Kidney (tissue), 14 donors: ENCODE results near the gene ZNF524. TPM values are rescaled to one million over a fixed set of nuclear protein-coding genes. Genes with fewer than 3 reads are reported as not detected.

ENCODE experiments used
- DNase-seq, 5 donors: peaks; one replicate each; pipeline ENCODE4 v3.0.0-alpha.2; 2013 to 2020
- FAIRE-seq: peaks from 2 replicates; lab custom pipeline; 2012; peaks lifted over from hg19 to GRCh38; lab: Jason Lieb, UNC
- H3K27ac ChIP-seq, 2 donors: one replicate each; pipeline ENCODE4 v1.7.0; 2013; ENCODE audit warnings: low read depth in 2 of 2, low read length in 2 of 2, inconsistent platforms in 1 of 2
- H3K27me3 ChIP-seq: one replicate; pipeline ENCODE4 v1.7.1; 2013; ENCODE audit warnings: low read length, inconsistent platforms; ENCODE audit not compliant: control insufficient read depth, insufficient read depth
- H3K36me3 ChIP-seq, 3 donors: one replicate each; pipeline versions ENCODE4 v1.7.0 to v1.7.1; 2013; ENCODE audit warnings: low read length in 3 of 3, control low read depth in 1 of 3, inconsistent platforms in 1 of 3; ENCODE audit not compliant: insufficient read depth in 3 of 3, control insufficient read depth in 2 of 3
- H3K4me1 ChIP-seq, 3 donors: one replicate each; pipeline versions ENCODE4 v1.7.0 to v1.7.1; 2013; ENCODE audit warnings: low read length in 3 of 3, inconsistent platforms in 1 of 3, low read depth in 1 of 3; ENCODE audit not compliant: control insufficient read depth in 2 of 3, insufficient read depth in 2 of 3
- H3K4me3 ChIP-seq, 3 donors: one replicate each; pipeline versions ENCODE4 v1.7.0 to v1.8.1; 2013; ENCODE audit warnings: low read length in 3 of 3, control low read depth in 1 of 3, inconsistent platforms in 1 of 3
- H3K9ac ChIP-seq, 3 donors: one replicate each; pipeline versions ENCODE4 v1.7.0 to v1.7.1; 2013; ENCODE audit warnings: low read length in 3 of 3, control low read depth in 1 of 3, inconsistent platforms in 1 of 3
- H3K9me3 ChIP-seq, 3 donors: one replicate each; pipeline versions ENCODE4 v1.7.0 to v1.7.1; 2013; ENCODE audit warnings: low read length in 3 of 3, control low read depth in 1 of 3, inconsistent platforms in 1 of 3; ENCODE audit not compliant: control insufficient read depth in 2 of 3, insufficient read depth in 1 of 3
- intact Hi-C: fragments of 100-400 bp; cut with DNase I; formaldehyde crosslinking; loops from one replicate; pipeline ENCODE4 v1.11.1; 2022
- polyA plus RNA-seq: library from polyadenylated mRNA; stranded (reverse); fragments of 350-450 nt; fragmentation: Illumina TruSeq; extraction: RNeasy Lipid Tissue Mini Kit (QIAGEN cat#74804); gene quantifications from one replicate; pipeline ENCODE4 v1.2.3, GENCODE V29; 2014; ENCODE audit warnings: low read depth, low replicate concordance; ENCODE audit not compliant: insufficient read depth
- total RNA-seq: library from RNA; stranded (reverse); fragmentation: NEBNext Ultra II Directional; extraction: Animal tissue kit (Norgen Biotek cat#: 25700); gene quantifications from one replicate; pipeline ENCODE4 v1.2.1, GENCODE V29; 2021
- TF ChIP-seq, protein P1 (sequence below): IDR thresholded peaks from 3 replicates; pipeline ENCODE4 v1.5.1; 2012; ENCODE audit warnings: mild to moderate bottlenecking, moderate library complexity, borderline replicate concordance; ENCODE audit not compliant: insufficient read depth; ENCODE audit errors: extremely low read depth
- donor health status: control.
- donor health status: control.
- donor health status: control.
- donor health status: control.
- donor health status: control.
- donor health status: DM: yes; HTN: yes; CAD: no.
- donor health status: Normal renal cell carcinoma (clear cell type).

Gene ZNF524
- total and polyA plus RNA-seq, 2 donors from 2014 or later = 22.9 to 32.6 TPM

DNA sequence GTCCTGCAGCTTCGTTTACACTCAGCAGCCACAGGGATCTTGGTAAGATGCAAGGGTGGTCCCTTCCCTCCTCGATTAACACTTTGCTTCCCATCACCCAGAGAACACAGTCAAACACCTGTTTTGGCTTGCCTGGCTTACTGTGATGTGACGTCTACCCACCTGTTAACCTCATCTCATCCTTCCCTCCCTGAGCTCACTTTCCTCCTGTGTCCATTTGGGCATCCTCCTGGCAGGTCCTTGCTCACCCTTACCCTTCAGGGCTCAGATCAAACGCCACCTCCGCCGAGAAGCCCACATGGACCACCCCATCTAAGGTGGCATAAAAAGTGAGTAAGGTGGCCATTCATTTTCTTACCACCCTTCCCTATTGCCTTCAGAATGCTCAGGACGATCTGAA is 10.0 kb upstream of the ZNF524 start:
- H3K27me3 ChIP-seq = no peaks in the 10 kb centered on the region
- no peak overlapping the region for H3K27ac ChIP-seq
- no peak for FAIRE-seq
- H3K9ac ChIP-seq = no peak overlapping the region
- TF ChIP-seq, protein P1, sequence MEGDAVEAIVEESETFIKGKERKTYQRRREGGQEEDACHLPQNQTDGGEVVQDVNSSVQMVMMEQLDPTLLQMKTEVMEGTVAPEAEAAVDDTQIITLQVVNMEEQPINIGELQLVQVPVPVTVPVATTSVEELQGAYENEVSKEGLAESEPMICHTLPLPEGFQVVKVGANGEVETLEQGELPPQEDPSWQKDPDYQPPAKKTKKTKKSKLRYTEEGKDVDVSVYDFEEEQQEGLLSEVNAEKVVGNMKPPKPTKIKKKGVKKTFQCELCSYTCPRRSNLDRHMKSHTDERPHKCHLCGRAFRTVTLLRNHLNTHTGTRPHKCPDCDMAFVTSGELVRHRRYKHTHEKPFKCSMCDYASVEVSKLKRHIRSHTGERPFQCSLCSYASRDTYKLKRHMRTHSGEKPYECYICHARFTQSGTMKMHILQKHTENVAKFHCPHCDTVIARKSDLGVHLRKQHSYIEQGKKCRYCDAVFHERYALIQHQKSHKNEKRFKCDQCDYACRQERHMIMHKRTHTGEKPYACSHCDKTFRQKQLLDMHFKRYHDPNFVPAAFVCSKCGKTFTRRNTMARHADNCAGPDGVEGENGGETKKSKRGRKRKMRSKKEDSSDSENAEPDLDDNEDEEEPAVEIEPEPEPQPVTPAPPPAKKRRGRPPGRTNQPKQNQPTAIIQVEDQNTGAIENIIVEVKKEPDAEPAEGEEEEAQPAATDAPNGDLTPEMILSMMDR = no peak
- no peaks in the 10 kb centered on the region for H3K9me3 ChIP-seq
- intact Hi-C loops = no loop called here
- DNase-seq = no peak
- peaks cover 0 to 10% (median 6%) of the 10 kb centered on the region in 3 donors for H3K4me1 ChIP-seq
- peaks cover 0 to 5% (median 0%) of the 10 kb centered on the region in 3 donors for H3K36me3 ChIP-seq
- H3K4me3 ChIP-seq = no peak overlapping the region

DNA sequence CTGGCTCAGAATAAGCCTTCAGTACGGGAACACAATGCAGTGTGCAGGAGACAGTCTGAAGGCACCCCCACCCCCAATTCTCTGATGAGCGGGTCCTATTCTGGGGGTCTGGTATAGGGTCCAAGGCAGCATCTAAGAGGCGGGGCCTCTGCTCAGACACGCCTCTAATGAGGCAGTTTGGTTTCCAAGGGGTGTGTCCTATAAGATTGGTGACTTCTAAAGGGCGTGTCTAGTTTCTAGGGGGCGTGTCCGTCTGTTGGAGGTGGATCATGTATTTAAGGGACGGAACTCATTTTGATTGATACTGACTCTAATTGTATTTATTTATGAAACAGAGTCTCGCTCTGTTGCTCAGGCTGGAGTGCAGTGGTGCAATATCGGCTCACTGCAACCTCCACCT is 9.5 kb upstream of the ZNF524 start:
- H3K9me3 ChIP-seq = no peaks in the 10 kb centered on the region
- peaks cover 0 to 10% (median 0%) of the 10 kb centered on the region in 3 donors for H3K36me3 ChIP-seq
- H3K4me3 ChIP-seq = no peak overlapping the region
- DNase-seq (peak in 1 of 5 donors; percentile 56), FAIRE-seq (no peak)
- intact Hi-C loops = no loop called here
- H3K27ac ChIP-seq = no peak overlapping the region
- no peak overlapping the region for H3K9ac ChIP-seq
- H3K4me1 ChIP-seq = peaks cover 0 to 10% (median 6%) of the 10 kb centered on the region in 3 donors
- no peaks in the 10 kb centered on the region for H3K27me3 ChIP-seq
- TF ChIP-seq, protein P1 = no peak

DNA sequence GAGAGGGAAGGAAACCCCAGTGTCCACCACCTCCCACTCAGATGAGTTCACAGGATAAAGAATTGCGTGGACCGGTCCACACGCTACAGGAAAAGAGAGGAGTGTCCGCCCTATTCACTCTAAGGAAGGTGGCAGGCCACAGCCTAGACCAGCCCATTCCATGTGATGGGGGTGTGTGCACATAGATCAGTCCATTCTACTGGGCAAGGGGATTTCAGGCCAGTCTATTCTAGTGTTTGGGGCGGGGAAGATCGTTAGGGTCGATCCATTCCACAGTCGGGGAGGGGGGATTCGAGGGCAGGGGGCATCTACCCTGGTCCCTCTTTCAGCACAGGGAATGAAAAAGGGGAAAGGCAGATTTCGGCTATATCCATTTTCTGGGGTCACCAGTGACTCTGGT is 8.5 kb upstream of the ZNF524 start:
- H3K36me3 ChIP-seq = peaks cover 0 to 10% (median 3%) of the 10 kb centered on the region in 3 donors
- no peak for FAIRE-seq
- H3K27ac ChIP-seq = no peak overlapping the region
- no peaks in the 10 kb centered on the region for H3K9me3 ChIP-seq
- intact Hi-C loops = no loop called here
- TF ChIP-seq, protein P1 = no peak
- H3K4me1 ChIP-seq = peaks cover 0 to 5% (median 5%) of the 10 kb centered on the region in 3 donors
- no peak for DNase-seq
- no peak overlapping the region for H3K9ac ChIP-seq
- no peaks in the 10 kb centered on the region for H3K27me3 ChIP-seq
- H3K4me3 ChIP-seq = no peak overlapping the region
